Glutamatergic neuron (in vitro differentiated cells): ENCODE measurements around the gene CNP. TPM values are rescaled to one million over a fixed set of nuclear protein-coding genes. Genes with fewer than 3 reads are reported as not detected.

ENCODE experiments used
- DNase-seq: peaks from one replicate; pipeline ENCODE4 v3.0.0; 2022
- H3K27ac Mint-ChIP-seq: one replicate; pipeline ENCODE4 v1.8.0; 2020; ENCODE audit warnings: mild to moderate bottlenecking, mixed read lengths, inconsistent platforms; ENCODE audit not compliant: unreplicated experiment
- H3K27me3 Mint-ChIP-seq: one replicate; pipeline ENCODE4 v1.8.0; 2020; ENCODE audit warnings: mild to moderate bottlenecking, moderate library complexity, mixed read lengths, inconsistent platforms; ENCODE audit not compliant: unreplicated experiment
- H3K36me3 Mint-ChIP-seq: one replicate; pipeline ENCODE4 v1.8.0; 2020; ENCODE audit warnings: mild to moderate bottlenecking, mixed read lengths, inconsistent platforms; ENCODE audit not compliant: unreplicated experiment
- H3K4me1 Mint-ChIP-seq: one replicate; pipeline ENCODE4 v1.8.0; 2020; ENCODE audit warnings: mild to moderate bottlenecking, low read depth, mixed read lengths, inconsistent platforms; ENCODE audit not compliant: unreplicated experiment
- H3K4me3 Mint-ChIP-seq: one replicate; pipeline ENCODE4 v1.8.0; 2020; ENCODE audit warnings: mild to moderate bottlenecking, mixed read lengths, inconsistent platforms; ENCODE audit not compliant: unreplicated experiment
- H3K9me3 Mint-ChIP-seq: one replicate; pipeline ENCODE4 v1.8.0; 2020; ENCODE audit warnings: mild to moderate bottlenecking, moderate library complexity, mixed read lengths, inconsistent platforms; ENCODE audit not compliant: unreplicated experiment
- CTCF ChIP-seq: fragments of 200-600 bp; sonication (generic); IDR thresholded peaks from one replicate; pipeline ENCODE4 v1.5.0; 2021; ENCODE audit not compliant: partially characterized antibody, unreplicated experiment
- total RNA-seq: library from RNA; stranded (reverse); fragmentation: NEBNext Ultra II Directional; extraction: Animal tissue kit (Norgen Biotek cat#: 25700); gene quantifications from one replicate; pipeline ENCODE4 v1.2.1, GENCODE V29; 2021; ENCODE audit not compliant: unreplicated experiment

Gene CNP
- total RNA-seq, 1 donor from 2014 or later: 51.5 TPM

GRCh38 chr17:41972571-41973407 lies 6.2 kb downstream of the CNP start:
- Mint-ChIP-seq H3K27ac (peak overlapping the region; percentile 50), H3K4me3 (no peak overlapping the region), H3K9me3 (peaks cover 7% of the 10 kb centered on the region), H3K27me3 (peaks cover 9% of the 10 kb centered on the region), H3K36me3 (peaks cover 5% of the 10 kb centered on the region), H3K4me1 (peaks cover 2% of the 10 kb centered on the region)
- no peak for TF ChIP-seq CTCF
- no peak for DNase-seq

- Mint-ChIP-seq H3K4me1 (no peaks in the 10 kb centered on the region), H3K4me3 (no peak overlapping the region), H3K27ac (no peak overlapping the region), H3K36me3 (peaks cover 5% of the 10 kb centered on the region), H3K9me3 (peaks cover 7% of the 10 kb centered on the region), H3K27me3 (peaks cover 9% of the 10 kb centered on the region)
- DNase-seq: no peak
- no peak for TF ChIP-seq CTCF
Observed at GRCh38 chr17:41973408-41973811, 6.8 kb downstream of the CNP start.

- Mint-ChIP-seq H3K9me3 (peaks cover 7% of the 10 kb centered on the region), H3K27ac (no peak overlapping the region), H3K4me3 (no peak overlapping the region), H3K27me3 (peaks cover 8% of the 10 kb centered on the region), H3K4me1 (no peaks in the 10 kb centered on the region), H3K36me3 (peaks cover 5% of the 10 kb centered on the region)
- DNase-seq: no peak
- no peak for TF ChIP-seq CTCF
Observed at GRCh38 chr17:41974031-41974430, 7.4 kb downstream of the CNP start.

- H3K9me3 Mint-ChIP-seq: peaks cover 5% of the 10 kb centered on the region
- H3K4me1 Mint-ChIP-seq: no peaks in the 10 kb centered on the region
- peaks cover 5% of the 10 kb centered on the region for H3K36me3 Mint-ChIP-seq
- H3K27ac Mint-ChIP-seq: no peak overlapping the region
- no peak for DNase-seq
- H3K27me3 Mint-ChIP-seq: peaks cover 8% of the 10 kb centered on the region
- TF ChIP-seq CTCF: no peak
- no peak overlapping the region for H3K4me3 Mint-ChIP-seq
Observed at GRCh38 chr17:41974658-41975057, 8.1 kb downstream of the CNP start.
